ENCODE measurements around the gene PACS2.
"Not testable (repeated sequence)": the region's sequence is repeated elsewhere in the genome, so short reads cannot be mapped to it uniquely, and the experiment has no call there.

PACS2 gene

DNA sequence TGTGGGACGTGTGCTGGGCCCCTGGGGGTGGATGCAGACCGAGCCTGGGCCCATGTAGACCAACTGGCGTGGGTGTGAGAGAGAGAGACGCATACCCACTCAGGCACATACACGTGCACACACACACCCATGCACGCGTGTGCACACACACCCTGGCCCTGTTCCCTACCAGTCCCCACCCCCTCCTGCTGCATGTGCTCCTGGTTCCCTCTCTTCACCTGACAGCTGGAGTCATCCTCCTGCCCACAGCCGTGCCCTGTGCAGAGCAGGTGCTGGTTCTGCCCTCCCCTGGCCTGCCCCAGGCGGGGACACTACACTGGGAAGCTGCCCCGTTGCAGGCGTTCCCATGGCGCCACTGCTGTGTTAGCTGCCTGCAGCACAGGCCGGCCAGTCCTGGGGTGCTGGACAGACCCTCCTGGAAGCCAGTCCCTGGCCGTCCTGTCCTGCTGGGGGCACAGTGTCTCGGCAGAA, 18.5 kb downstream of the PACS2 start:
- DNase-seq (ENCODE audit: low spot score), result no peak

DNA sequence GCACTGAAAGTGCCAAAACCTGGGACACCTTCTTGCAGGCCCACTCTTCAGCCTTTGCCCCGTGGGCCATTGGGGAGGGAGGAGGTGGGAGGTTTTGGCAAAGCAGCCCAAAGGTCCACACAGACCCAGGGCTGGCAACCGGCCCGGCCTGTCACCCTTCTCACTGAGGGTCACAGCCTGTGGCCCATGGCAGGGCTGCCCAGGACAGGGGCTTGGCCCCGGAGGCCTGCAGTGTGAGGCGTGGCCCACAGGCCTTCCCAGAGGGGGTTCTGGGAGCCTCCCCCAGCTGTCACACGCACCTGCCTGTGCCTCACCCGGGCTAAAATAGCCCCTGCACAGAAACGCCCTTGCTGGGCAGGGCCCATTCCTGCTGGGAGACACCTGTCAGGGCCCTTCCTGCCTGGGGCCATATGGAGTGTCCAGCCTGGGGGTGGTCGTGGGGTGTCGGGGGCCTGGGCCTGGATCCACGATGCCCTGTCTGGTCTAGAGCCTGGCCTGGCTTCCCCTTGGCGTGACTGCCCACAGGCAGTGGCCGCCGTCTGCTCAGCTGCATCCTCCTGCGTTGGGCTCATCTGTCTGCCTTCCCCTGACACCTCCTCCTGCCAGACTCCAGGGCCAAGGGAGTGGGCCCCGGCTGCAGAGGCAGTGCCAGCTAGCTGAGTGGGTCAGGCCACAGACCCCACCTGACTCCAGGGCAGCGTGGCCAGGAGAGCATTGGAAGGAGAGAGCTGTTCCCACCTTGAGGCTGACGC, 19.2 kb downstream of the PACS2 start:
- DNase-seq (ENCODE audit: low spot score), result no peak

DNA sequence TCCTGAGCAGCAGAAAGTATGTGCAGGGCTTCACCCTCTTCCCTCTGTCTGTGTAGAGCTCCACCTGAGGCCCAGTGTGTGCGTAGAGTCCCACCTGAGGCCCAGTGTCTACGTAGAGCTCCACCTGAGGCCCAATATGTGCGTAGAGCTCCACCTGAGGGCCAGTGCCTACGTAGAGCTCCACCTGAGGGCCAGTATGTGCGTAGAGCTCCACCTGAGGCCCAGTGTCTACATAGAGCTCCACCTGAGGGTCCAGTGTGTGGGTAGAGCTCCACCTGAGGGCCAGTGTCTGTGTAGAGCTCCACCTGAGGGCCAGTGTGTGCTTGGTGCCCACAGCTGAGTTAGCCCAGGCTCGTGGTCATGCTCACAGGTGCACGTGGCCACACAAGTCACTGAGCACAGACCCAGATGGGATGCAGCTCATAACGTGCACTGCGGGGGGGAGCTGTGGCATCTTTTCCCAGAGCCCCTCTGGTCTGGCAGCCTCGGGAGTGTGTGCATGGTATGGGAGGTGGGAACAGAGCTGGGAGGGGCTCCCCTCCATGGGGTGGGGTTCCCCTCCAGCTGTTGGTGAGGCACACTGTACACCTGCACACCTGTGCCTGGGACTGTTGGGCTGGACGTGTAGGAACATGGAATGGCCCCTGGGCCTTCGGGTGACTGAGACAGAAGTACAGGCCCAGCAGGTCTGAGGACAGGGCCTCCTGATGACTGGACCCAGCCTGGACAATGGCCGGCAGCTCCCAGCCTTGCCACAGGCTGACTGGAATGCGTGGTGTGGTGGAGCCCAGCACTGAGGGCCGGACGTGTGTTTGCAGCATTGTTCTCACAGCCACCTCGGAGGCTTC, 20.1 kb downstream of the PACS2 start:
- DNase-seq (ENCODE audit: low spot score), result no peak

DNA sequence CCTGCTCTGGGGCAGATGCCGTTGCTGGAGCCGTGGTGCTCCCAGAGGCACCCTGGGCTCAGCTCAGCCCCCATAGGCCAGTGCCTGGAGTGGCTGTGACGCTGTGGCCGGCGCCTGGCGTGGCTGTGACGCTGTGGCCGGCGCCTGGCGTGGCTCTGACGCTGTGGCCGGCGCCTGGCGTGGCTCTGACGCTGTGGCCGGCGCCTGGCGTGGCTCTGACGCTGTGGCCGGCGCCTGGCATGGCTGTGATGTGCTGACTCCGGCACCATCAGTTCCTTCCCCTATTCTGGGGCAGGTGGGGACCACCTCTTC, 20.6 kb downstream of the PACS2 start:
- DNase-seq (ENCODE audit: low spot score), result not testable (repeated sequence)

DNA sequence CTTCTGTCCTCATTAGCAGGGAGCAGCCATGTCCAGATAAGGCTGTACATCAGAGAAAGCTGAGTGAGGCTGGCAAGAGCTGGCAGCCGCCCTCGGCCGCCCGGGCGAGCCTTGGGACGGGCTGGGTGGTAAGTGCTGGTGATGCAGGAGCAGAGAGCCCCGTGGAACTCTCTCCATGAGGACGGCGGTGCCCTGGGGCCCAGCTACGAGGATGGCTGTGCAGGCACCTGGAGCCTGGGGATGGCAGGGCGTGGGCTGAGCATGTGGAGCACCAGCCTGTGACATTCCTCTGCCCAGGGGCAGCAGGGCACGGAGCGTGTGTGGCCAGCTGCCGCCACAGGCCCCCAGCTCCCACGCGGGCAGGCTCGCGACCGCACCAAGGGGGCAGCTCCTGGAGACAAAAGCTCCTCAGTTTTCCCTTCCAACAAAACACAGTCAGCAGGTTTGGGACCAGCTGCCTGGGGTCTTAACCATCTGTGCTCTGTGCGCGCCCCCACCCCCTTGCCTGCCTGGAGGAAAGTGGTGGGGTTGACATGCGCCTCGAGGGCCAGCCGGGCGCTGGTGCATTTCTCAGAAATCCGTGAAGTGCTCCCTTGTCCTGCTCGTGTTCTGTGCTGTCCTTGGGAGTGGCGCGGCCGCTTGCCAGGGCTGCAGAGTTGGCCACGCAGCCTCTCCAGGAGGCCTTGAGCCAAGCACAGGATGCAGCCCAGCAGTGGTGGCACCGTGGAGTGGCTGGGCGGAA, 21.4 kb downstream of the PACS2 start:
- DNase-seq (ENCODE audit: low spot score), result no peak

DNA sequence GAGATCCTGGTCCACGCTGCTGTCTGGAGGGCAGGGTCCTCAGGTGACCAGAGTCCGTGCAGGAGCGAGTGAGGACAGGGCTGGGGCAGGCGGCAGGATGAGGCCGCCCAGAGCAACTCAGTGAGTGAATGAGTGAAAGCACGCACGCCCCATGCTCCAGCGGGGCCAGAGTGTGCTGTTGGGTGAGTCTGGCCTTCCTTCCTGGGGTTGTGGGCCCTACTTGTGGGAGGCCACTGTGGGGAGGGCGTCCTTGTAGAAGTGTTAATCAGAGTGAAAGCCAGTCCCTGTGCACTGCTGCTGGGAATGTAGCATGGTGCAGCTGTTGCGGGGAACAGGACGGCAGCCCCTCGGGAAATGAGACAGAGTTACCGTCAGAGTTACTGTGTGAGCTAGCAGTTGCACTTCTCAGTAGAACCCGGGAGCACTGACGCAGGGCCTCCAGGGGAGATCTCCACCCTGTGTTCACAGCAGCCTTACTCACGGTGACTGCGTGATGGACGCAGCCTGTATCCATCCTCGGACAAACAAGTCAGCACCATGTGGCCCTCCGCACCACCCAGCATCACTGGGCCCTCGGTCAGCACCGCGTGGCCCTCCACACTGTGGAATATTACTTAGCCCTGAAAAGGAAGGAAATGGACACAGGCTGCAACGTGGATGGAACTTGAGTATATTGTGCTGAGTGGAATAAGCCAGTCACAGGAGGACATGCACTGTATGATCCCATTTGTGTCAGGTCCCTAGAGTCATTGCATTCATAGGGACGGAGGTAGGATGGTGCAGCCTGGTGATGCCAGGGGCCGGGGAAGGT, 22.1 kb downstream of the PACS2 start:
- DNase-seq (ENCODE audit: low spot score), result no peak

DNA sequence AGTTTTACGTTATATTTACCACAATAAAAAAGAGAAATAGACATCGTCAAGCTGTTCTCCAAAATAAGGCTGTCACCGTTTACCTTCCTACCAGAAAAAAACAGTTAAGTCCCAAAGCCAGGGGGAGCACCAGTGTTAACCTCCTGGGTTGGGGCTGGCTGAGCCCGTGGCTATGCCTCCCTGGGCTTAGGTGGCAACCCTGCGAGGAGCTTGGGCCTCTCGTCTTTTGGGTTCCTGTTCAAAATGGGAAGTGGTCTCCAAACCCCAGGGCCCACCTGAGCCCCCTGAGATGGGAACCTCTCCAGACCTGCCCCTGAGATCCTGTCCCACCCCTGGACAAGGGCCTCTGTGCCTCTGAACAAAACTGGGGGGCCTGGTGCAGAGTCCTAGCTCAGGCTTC, 22.9 kb downstream of the PACS2 start:
- DNase-seq (ENCODE audit: low spot score), result no peak

DNA sequence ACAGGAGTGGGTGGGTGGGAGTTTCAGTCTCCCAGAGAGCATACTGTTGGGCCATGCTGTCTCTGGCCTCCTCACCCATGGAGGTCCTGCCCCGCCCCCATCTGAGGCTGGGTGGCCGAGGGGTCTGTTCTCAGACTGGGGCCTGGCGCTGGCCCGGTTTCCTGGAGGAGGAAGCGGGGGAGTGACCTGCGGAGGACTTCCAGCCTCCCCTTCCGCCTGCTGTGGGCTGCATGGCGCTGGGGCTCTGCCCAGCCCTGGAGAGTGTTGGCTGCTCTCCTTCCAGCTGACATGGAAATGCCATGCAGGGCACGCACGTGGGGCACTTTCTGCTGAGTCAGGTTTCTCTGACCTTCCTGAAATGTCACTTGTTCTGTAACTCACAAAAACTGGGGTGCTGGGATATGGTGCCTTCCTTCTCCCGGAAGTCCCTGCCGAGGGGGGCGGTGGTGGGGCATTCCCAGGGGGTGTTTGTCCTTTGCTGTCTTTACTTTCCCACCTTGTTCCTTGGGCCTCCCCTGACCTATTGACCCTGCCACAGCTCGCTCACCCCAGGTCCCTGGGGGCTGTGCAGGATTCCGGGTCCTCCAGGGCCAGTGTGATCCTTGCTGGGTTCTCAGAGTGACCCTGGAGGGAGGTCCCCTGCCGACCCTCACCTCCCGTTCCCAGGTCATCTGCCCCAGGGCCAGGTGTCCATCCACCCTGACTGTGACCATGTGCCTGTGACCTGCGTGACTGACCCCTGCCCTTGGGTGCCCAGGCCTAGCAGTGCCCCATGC, 23.6 kb downstream of the PACS2 start:
- DNase-seq (ENCODE audit: low spot score), result no peak

DNA sequence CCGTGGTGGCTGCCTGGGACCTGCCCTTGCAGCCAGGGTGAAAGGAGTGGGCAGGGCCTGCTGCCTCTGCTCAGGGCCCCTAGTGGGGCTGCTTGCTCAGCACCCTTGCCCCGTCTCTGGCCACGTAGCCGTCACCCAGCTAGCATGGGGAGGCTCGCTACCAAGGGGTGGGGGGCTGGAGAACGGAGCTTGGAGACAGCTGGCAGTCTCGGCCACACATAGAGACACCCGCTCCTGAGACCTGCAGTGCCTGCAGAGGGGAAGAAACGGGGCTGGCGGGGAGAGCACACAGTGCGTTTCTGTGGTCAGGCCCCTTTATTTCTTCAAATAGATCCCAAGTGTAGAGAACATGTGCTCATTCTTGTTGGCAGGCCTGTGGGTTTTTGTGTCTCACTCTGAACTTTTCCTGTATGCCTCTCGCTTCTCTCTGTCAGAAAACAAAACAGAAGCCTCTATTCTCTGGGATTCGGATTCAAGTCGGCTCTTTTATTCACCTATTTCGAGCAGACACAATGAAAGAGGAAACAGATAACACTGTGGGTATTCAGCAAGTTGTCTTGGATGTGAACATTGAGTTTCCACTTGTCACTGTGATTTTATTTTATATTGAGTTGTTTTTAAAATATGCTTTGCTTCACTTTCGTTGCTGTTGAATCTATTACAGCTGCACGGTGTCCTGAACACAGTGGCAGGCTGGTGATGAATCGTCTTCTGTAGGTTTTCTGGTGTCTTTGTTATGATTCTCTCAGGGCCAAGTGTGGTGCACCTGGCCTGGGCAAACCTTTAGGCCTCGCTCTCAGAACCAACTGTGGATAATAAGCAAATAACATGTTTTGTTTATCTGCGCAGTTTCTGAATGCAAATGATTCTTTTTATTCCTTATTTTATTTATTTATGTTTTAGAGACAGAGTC, 26.5 kb downstream of the PACS2 start:
- no peak for DNase-seq (ENCODE audit: low spot score)

DNA sequence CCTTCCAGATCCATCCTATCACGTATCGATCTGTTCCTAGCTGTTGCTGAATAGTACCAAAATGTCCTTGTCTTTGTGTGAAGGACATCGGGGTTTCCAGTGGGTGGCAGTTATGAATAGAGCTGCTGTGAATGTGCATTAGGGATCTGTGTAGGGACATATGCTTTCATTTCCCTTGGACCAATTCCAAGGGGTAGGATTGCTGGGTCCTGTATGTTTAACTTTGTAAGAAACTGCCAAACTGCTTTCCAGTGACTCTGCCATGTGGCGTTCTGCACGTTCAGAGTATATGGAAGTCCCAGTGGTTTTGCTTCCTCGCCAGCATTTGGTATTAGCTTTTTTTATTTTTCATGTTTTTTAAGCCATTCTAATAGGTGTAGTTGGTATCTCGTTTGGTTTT, 28.6 kb downstream of the PACS2 start:
- no peak for DNase-seq (ENCODE audit: low spot score)

DNA sequence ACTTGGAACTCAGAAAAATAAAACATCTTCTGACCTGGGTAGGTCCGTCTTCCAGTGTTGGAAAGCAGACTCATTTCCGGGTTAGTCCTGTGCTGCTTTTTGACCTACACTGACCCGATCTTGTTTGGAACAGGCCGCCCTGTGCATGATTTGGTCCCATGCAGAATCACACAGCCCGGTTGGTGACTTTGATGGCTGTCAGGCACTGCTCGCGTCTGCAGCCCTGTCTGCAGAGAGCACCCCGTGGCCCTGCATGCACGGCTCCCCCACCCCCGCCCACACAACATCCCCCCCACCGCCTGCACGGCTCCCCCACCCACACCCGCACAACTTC, 31.6 kb downstream of the PACS2 start:
- no peak for DNase-seq (ENCODE audit: low spot score)

DNA sequence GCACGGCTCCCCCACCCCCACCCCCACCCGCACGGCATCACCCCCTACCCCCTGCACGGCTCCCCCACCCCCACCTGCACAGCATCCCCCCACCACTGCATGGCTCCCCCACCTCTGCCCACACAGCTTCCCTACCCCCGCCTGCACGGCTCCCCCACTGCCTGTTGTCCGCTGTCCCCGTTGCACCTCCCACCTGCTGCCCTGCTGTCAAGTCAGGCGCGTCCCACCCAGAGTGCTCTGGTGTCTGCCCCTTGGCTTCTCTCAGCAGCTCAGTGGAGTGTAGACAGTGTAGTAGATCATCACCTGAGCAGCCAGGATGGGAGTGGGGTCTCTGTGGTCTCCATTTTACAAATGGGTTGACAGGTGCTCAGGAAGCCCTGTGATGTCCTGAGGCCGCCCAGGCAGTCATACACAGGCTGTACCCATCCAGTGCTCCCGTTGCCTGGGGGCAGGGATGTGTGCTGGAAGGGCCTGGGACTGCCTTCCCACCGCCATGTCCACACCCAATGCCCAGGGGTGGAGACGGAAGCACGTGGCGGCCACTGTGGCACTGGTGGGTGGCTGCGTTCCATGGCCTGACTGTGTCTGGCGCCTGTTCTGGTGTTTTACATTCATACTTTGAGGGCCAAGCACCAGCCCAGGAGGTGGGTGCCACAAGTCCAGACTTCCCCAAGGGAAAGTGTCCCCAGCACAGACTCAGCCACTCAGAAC, 32.5 kb downstream of the PACS2 start:
- no peak for DNase-seq (ENCODE audit: low spot score)

DNA sequence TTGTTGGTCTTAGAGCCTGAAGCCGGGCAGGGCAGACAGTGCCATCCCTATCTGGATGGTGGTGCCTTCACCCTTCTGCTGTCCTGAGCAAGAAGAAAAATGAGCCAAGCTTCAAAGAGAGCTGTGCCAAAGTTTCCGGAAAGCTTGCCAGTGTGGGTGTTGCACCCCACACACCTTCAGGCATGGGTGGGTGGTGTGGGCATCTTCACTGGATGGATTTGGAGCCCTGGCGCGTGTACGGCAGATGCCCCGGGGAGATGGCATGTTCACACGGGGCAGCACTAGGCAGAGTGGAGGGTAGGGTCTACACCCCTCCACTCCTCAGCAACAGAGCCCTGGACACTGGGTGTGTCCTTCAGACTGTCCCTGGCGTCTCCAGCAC, 33.0 kb downstream of the PACS2 start:
- no peak for DNase-seq (ENCODE audit: low spot score)

DNA sequence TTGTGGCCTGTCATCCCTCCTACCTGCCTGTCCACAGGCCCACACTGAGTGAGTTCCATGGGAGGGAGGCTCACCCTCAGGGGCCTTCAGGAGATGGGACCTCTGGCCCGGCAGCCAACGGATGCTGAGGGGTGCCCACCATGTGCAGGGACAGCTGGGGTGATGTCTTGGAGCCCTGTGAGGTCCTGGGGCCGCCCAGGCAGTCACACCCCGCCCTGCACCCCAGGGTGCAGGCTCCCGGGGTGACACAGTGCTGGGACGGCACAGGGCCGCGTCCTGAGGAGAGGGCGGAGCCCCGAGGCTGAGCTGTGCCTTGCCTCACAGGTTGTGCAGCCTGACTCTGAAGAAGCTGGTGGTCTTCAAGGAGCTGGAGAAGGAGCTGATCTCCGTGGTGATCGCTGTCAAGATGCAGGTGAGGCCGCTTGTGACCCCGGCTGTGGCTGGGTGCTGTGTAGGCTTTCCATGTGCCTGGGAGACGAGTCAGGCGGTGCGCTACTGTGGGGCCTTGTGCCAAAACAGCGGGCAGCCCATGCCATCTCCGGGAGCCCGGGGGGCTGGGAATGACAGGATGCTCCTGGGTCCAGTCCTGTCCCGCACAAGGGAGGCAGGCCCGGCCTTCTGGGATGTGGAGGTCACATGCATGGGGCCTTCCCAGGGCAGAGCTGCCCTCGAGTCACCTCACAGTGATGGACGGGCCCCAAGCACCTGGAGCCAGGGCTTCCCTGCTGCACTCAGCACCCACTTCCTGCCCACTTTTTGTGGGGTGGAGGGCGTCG, 33.8 kb downstream of the PACS2 start:
- no peak for DNase-seq (ENCODE audit: low spot score)

DNA sequence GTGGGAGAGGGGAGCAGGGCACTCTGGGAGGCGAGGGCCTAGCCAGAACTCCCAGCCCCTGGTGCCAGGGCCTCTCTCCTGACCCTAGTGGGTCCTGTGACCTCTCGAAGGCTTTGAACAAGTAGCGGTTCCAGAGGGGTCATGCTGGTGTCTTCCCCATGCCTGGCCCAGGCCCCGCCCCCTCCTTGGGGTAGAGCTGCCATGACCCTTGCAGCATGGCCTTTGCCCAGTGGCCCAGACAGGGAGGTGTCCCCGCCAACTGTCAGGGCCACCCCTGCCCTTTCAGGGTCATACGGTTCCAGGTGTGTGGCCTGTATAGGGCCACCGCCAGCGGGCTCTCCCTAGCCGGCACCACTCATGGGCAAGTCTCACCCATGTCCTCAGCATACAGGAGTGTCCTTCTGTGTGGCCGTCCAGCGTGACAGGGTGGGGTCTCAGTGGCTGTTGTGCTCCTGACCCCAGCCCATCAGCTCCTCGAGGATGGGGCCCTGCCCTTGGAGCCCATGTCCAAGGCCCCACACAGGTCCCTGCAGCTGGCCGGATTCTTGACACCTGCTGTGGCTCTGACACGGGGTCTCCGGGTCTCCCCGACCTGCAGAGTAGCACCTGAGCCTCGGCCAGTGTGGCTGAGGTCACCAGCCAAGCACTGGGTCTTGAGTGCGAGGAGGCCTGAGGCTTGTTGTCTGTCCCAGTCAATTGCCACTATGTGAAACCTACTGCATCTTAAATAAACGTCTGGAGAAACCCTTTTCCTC, 34.6 kb downstream of the PACS2 start:
- no peak for DNase-seq (ENCODE audit: low spot score)

DNA sequence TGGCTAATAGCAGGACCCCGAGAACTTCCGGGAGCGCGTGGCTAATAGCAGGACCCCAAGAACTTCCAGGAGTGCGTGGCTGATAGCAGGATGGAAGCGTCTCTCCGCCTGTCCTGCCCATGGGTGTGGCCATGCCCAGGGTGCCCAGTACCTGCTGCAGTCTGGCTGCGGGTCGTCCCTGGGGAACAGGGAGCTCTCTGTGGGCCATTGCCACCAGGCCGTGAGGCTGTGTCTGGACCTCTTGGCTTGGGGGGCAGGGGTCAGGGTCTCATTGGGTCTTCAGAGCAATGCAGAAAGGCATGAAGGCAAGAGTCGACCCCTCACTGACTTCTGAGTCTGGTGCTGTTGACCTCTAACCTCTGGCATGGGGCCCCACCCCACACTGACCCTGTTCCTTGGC, 35.4 kb downstream of the PACS2 start:
- DNase-seq (ENCODE audit: low spot score), result no peak

DNA sequence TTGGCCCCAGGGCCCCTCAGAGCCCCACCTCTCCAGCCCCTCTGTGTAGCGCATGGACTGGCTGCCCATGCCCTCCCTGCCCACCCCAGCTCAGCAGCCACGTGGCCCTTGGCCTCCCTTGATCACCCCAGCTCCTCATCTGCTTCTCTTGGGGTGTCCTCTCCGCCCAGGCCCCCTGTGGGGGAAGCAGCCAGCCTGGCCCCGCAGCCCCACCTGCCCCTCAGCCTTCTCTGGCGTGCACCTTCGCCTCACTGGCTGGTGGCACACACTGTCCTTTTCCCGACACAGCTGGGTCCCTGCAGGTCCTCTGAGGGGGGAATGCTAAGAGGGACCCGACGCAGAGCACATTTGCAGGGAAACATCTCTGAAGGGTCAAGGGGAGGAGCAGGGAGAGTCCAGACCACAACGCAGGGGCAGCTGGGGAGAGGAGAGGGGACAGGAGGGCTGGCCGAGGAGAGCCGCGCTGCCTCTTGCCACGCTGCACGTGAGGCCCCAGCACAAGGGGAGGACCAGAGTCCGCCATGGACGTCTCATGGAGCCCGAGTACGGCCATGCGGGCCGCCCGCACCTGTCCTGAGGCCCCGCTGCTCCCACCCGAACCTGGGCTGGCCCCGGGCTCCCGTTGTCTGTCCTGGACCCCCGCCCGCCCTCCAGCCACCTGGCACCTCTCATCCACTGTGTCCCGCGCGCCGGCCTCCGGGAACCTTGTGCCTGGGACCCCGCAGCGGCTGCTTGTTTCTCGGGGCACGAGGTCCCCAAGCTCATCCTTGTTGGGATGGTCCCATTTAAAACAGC, 36.1 kb downstream of the PACS2 start:
- DNase-seq (ENCODE audit: low spot score), result no peak

Data from cerebellar cortex (tissue), 1 donor.